Neural progenitor cell (in vitro differentiated cells): Measurements from ENCODE around the gene TADA3.

Experiments used
- CTCF ChIP-seq: fragments of 200-600 bp; sonication (generic); IDR thresholded peaks from 2 replicates; pipeline ENCODE4 v1.5.1; 2017; ENCODE audit warnings: antibody characterized with exemption, mild to moderate bottlenecking
- EZH2 ChIP-seq: fragments of 200-600 bp; sonication (generic); IDR thresholded peaks from 2 replicates; pipeline ENCODE4 v1.6.1; 2017; ENCODE audit warnings: antibody characterized with exemption, mild to moderate bottlenecking, moderate library complexity
- EZH2phosphoT487 ChIP-seq: fragments of 200-600 bp; sonication (generic); IDR thresholded peaks from 2 replicates; pipeline ENCODE4 v1.6.1; 2017; ENCODE audit warnings: antibody characterized with exemption

GRCh38 chr3:9806688-9807589 is 14.7 kb upstream of the TADA3 start:
- no peak for TF ChIP-seq CTCF
- no peak for TF ChIP-seq EZH2
- no peak for TF ChIP-seq EZH2phosphoT487
